Loucy (cell line): ENCODE data around the gene NPFF.

Source experiments
- H2AFZ ChIP-seq: fragments of 200-600 bp; sonication (generic); 2 replicates; pipeline ENCODE4 v1.6.0; 2016; ENCODE audit warnings: antibody characterized with exemption, mild to moderate bottlenecking, low read length, moderate library complexity
- H3F3A ChIP-seq: fragments of 200-600 bp; 2 replicates; pipeline ENCODE4 v1.6.0; 2016; ENCODE audit warnings: antibody characterized with exemption, low read depth, mild to moderate bottlenecking
- H3K27me3 ChIP-seq: fragments of 200-600 bp; sonication (generic); 2 replicates; pipeline ENCODE4 v1.6.1; 2014; ENCODE audit warnings: low read length, mild to moderate bottlenecking; ENCODE audit not compliant: insufficient read depth, poor library complexity, severe bottlenecking
- H3K36me3 ChIP-seq: fragments of 200-600 bp; sonication (generic); 2 replicates; pipeline ENCODE4 v1.6.1; 2016; ENCODE audit warnings: low read length; ENCODE audit not compliant: insufficient read depth
- H3K4me1 ChIP-seq: fragments of 200-600 bp; sonication (generic); 2 replicates; pipeline ENCODE4 v1.5.1; 2014; ENCODE audit warnings: low read length, mild to moderate bottlenecking; ENCODE audit not compliant: insufficient read depth, poor library complexity, severe bottlenecking
- H3K4me2 ChIP-seq: fragments of 200-600 bp; sonication (generic); 2 replicates; pipeline ENCODE4 v1.6.0; 2014; ENCODE audit warnings: antibody characterized with exemption, low read length, low read depth, mild to moderate bottlenecking; ENCODE audit not compliant: poor library complexity, severe bottlenecking
- H3K4me3 ChIP-seq: fragments of 200-600 bp; sonication (generic); 2 replicates; pipeline ENCODE4 v1.5.1; 2014; ENCODE audit warnings: low read length, mild to moderate bottlenecking, mixed read lengths; ENCODE audit not compliant: poor library complexity, severe bottlenecking
- H3K79me2 ChIP-seq: fragments of 200-600 bp; sonication (generic); 2 replicates; pipeline ENCODE4 v1.6.1; 2014; ENCODE audit warnings: low read length; ENCODE audit not compliant: insufficient read depth
- H3K9ac ChIP-seq: fragments of 200-600 bp; sonication (generic); 2 replicates; pipeline ENCODE4 v1.6.0; 2014; ENCODE audit warnings: mild to moderate bottlenecking, low read depth, low read length, moderate library complexity; ENCODE audit not compliant: poor library complexity, severe bottlenecking
- H3K9me2 ChIP-seq: fragments of 200-600 bp; sonication (generic); replicated peaks from 2 replicates; pipeline ENCODE4 v1.6.1; 2016; ENCODE audit warnings: low read depth, low read length, mixed read lengths
- H3K9me3 ChIP-seq: fragments of 200-600 bp; sonication (generic); 2 replicates; pipeline ENCODE4 v1.6.1; 2014; ENCODE audit warnings: mild to moderate bottlenecking, antibody characterized with exemption, low read length, low read depth; ENCODE audit not compliant: insufficient read depth
- H4K20me1 ChIP-seq: fragments of 200-600 bp; sonication (generic); 2 replicates; pipeline ENCODE4 v1.6.0; 2014; ENCODE audit warnings: antibody characterized with exemption, low read length, mild to moderate bottlenecking; ENCODE audit not compliant: insufficient read depth, poor library complexity, severe bottlenecking
- EZH2phosphoT487 ChIP-seq: fragments of 200-600 bp; IDR thresholded peaks from 2 replicates; pipeline ENCODE4 v1.6.1; 2018; ENCODE audit warnings: antibody characterized with exemption, mild to moderate bottlenecking, moderate library complexity, borderline replicate concordance
- TF ChIP-seq, protein P1 (sequence below): fragments of 200-600 bp; sonication (generic); conservative IDR thresholded peaks from 2 replicates; pipeline ENCODE4 v1.5.1; 2014; ENCODE audit warnings: mild to moderate bottlenecking, antibody characterized with exemption, low read length

NPFF gene

DNA sequence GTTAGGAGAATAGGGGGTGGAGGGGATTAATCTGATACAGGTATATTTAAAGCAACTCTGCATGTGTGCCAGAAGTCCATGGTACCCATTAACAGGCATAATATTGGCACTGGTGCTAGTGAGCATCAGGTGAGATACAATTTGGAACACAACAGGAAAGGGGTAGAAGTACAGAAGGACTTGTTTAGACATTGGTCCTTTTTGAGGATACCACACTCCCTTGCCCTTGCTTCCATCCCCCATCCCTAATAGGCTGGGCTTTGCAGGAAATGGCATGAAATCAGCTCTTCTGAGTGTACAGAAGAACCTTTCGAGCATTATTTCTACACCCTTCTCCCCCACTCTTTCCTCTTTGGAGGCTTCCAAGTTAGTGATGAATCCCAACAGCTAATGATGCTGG, 39.0 kb downstream of the NPFF start:
- Histone ChIP-seq H3K27me3 (no peaks in the 10 kb centered on the region), H3K79me2 (peaks cover 84% of the 10 kb centered on the region), H3K9me3 (no peaks in the 10 kb centered on the region)

DNA sequence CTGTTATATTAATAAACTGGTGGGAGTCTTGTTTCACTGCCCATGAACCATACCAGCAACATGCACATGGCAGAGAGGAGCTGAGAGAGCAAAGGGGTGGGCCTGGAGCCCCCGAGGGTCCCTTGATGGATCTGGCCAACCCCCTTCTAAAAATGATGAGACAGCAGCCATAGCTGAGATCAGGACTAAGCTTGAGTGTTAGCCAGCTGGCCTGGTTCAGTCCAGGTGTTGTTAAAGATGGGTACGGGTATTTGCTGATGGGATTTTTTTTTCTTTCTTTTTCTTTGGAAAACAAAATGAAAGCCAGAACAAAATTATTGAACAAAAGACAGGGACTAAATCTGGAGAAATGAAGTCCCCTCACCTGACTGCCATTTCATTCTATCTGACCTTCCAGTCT, 39.4 kb downstream of the NPFF start:
- TF ChIP-seq EZH2phosphoT487, result no peak
- TF ChIP-seq, protein P1, sequence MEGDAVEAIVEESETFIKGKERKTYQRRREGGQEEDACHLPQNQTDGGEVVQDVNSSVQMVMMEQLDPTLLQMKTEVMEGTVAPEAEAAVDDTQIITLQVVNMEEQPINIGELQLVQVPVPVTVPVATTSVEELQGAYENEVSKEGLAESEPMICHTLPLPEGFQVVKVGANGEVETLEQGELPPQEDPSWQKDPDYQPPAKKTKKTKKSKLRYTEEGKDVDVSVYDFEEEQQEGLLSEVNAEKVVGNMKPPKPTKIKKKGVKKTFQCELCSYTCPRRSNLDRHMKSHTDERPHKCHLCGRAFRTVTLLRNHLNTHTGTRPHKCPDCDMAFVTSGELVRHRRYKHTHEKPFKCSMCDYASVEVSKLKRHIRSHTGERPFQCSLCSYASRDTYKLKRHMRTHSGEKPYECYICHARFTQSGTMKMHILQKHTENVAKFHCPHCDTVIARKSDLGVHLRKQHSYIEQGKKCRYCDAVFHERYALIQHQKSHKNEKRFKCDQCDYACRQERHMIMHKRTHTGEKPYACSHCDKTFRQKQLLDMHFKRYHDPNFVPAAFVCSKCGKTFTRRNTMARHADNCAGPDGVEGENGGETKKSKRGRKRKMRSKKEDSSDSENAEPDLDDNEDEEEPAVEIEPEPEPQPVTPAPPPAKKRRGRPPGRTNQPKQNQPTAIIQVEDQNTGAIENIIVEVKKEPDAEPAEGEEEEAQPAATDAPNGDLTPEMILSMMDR, result no peak

More for the DNA sequence above, 39.0 kb downstream of the NPFF start:
- no peak overlapping the region for H2AFZ ChIP-seq
- H3K4me1 ChIP-seq, result peaks cover 9% of the 10 kb centered on the region
- no peaks in the 10 kb centered on the region for H3K9me2 ChIP-seq
- peaks cover 99% of the 10 kb centered on the region for H3K36me3 ChIP-seq
- H3F3A ChIP-seq, result peaks cover 3% of the 10 kb centered on the region
- H4K20me1 ChIP-seq, result peaks cover 86% of the 10 kb centered on the region
- H3K4me3 ChIP-seq, result no peak overlapping the region
- TF ChIP-seq, protein P1, result no peak
- TF ChIP-seq EZH2phosphoT487, result no peak
- H3K4me2 ChIP-seq, result no peak overlapping the region
- no peak overlapping the region for H3K9ac ChIP-seq

DNA sequence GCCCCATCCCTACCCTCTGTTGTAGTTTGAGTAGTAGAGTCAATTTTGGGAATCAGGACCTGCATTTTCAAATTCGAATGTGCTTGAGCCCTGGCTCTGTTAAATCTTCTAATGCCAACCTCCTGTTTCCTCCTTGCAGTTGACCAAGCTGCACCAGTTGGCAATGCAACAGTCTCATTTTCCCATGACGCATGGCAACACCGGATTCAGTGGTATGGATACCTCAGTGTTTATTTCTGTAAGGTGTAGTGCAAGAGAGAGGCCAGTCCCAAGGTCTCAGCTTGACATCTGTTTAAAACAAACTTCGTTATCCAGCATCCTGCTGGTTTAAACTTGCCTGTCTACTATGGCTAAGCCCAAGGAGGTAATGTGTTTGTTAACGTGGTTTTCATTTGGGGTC, 40.2 kb downstream of the NPFF start:
- Histone ChIP-seq H3K4me3 (no peak overlapping the region), H3K27me3 (no peaks in the 10 kb centered on the region), H3F3A (peaks cover 3% of the 10 kb centered on the region), H3K9me2 (no peaks in the 10 kb centered on the region), H3K36me3 (peaks cover 99% of the 10 kb centered on the region), H3K9ac (no peak overlapping the region), H3K4me2 (no peak overlapping the region), H2AFZ (no peak overlapping the region), H3K79me2 (peaks cover 84% of the 10 kb centered on the region), H3K9me3 (no peaks in the 10 kb centered on the region), H4K20me1 (peaks cover 86% of the 10 kb centered on the region), H3K4me1 (peaks cover 19% of the 10 kb centered on the region)
- no peak for TF ChIP-seq EZH2phosphoT487
- TF ChIP-seq, protein P1, result no peak

More for the DNA sequence above, 39.4 kb downstream of the NPFF start:
- Histone ChIP-seq H2AFZ (no peak overlapping the region), H3K9ac (no peak overlapping the region), H3K4me1 (peaks cover 11% of the 10 kb centered on the region), H3K36me3 (peaks cover 99% of the 10 kb centered on the region), H4K20me1 (peaks cover 86% of the 10 kb centered on the region), H3K27me3 (no peaks in the 10 kb centered on the region), H3K4me3 (no peak overlapping the region), H3F3A (peaks cover 3% of the 10 kb centered on the region), H3K9me2 (no peaks in the 10 kb centered on the region), H3K79me2 (peaks cover 84% of the 10 kb centered on the region), H3K9me3 (no peaks in the 10 kb centered on the region), H3K4me2 (no peak overlapping the region)
